GM21447 (cell line): ENCODE measurements around the gene TCEANC2.
"Not testable (repeated sequence)": the region's sequence is repeated elsewhere in the genome, so short reads cannot be mapped to it uniquely, and the experiment has no call there.

Experiments
- ATAC-seq: cut with Tn5 transposase; IDR thresholded peaks from one replicate; pipeline ENCODE4 v1.9.1; 2021; ENCODE audit not compliant: unreplicated experiment

Gene TCEANC2

GRCh38 chr1:54081306-54082270, 28.2 kb downstream of the TCEANC2 start:
- no peak for ATAC-seq

GRCh38 chr1:54084794-54085193, 31.4 kb downstream of the TCEANC2 start:
- no peak for ATAC-seq

- no peak for ATAC-seq
Observed at GRCh38 chr1:54086754-54087153, 33.3 kb downstream of the TCEANC2 start.

DNA sequence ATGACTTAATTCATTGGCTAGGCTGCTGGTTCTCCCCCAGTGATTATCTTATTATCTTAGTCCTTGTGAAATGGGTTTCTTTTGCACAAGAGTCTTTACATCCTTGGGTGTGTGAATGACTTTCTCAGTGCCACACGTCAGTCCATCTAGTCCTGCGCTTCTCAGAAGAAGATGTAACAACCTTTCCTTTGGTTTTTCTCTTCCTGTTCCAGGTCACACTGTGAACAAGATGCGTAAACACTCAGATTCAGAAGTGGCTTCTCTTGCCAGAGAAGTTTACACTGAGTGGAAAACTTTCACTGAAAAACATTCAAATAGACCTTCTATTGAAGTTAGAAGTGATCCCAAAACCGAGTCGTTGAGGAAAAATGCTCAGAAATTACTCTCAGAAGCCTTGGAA, 35.0 kb downstream of the TCEANC2 start:
- ATAC-seq, result no peak

- no peak for ATAC-seq
Observed at GRCh38 chr1:54091666-54092065, 38.3 kb downstream of the TCEANC2 start.

DNA sequence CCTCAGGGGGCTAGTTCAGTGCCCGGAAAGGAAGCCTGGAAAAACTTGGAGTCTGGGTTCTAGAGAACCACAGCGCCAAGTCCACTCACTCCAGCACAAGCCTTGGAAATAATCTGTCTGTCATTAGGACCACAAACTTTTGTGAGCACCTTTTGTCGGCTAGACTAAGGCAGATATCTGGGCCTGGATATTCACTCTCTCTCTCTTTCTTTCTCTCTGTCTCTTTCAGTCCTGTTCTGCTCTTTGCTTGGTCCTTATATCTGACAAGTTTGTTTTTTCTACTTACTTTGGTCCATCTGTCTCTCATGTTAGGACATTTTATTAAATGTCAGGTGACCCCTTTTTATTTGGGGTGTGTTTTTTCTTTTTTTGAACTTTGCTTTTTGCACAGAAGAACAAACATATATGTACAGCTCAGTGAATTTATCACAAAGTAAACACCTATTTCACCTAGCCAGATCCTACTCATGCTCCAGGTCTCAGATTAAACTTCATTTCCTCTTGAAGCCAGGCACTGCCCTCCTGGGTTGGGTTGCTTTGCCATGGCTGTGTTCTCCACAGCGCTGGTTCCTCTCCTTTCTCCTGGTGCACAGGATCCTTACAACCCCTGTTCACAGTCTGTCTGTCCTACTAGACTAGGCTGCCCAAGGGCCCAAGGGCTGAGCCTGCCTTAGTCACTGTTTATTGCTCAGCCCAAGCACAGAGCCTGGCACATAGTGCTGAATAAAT, 40.8 kb downstream of the TCEANC2 start:
- no peak for ATAC-seq

- not testable (repeated sequence) for ATAC-seq
Observed at GRCh38 chr1:54094730-54095105, 41.3 kb downstream of the TCEANC2 start.

GRCh38 chr1:54095546-54096226, 42.3 kb downstream of the TCEANC2 start:
- no peak for ATAC-seq

DNA sequence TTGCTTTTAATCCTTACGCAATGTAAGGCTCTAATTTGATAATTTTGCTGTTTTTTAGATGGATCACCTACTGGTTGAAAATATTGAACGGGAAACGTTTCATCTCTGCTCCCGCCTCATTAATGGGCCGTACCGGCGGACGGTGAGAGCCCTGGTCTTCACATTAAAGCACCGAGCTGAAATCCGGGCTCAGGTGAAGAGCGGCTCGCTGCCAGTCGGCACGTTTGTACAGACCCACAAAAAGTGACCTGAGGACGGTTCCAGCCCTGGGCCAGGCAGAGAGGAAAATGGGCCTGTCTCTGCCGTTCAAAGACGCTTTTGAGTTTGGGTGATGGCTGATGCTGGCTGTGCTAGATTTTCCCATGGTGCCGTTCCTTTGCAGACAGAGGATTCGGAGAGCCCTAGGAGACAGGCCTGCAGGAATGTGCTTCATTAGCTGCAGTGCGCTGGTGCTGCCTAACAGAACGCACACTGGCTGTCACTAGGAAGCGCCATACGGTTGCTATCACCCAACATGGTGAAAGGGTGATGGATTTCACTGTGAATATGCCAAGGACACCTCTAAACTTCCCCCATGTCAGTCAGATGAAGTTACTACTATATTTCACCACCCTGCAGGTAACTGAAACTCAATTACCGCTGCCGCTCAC, 42.9 kb downstream of the TCEANC2 start:
- no peak for ATAC-seq

- no peak for ATAC-seq
Observed at GRCh38 chr1:54096877-54097240, 43.5 kb downstream of the TCEANC2 start.

GRCh38 chr1:54099061-54099610, 45.7 kb downstream of the TCEANC2 start:
- ATAC-seq, result no peak

GRCh38 chr1:54100500-54100899, 47.1 kb downstream of the TCEANC2 start:
- ATAC-seq, result no peak

GRCh38 chr1:54103414-54103813, 50.0 kb downstream of the TCEANC2 start:
- ATAC-seq, result no peak

- ATAC-seq, result not testable (repeated sequence)
Observed at GRCh38 chr1:54104613-54105012, 51.2 kb downstream of the TCEANC2 start.

- ATAC-seq, result no peak
Observed at GRCh38 chr1:54105080-54105479, 51.7 kb downstream of the TCEANC2 start.

- no peak for ATAC-seq
Observed at GRCh38 chr1:54105736-54106269, 52.4 kb downstream of the TCEANC2 start.

DNA sequence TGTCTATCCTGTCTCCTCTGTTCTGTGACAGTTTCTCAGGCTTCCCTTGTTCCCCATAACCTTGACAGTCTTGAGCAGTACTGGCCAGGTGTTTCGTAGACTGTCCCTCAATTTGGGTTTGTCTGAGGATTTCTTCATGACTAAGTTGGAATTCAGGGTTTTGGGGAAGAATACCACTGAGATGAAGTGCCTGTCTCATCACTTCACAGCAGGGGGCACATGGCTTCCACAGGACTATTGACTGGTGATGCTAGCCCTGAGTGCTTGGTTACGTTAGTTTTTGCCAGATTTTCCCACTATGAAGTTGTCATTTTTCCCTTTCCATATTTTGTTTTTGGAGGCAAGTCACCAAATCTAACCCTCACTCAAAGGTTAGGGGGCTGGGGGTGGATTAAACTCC, 53.7 kb downstream of the TCEANC2 start:
- no peak for ATAC-seq

GRCh38 chr1:54108156-54108555, 54.7 kb downstream of the TCEANC2 start:
- ATAC-seq, result no peak

GRCh38 chr1:54109129-54110090, 56.0 kb downstream of the TCEANC2 start:
- no peak for ATAC-seq
